GM20431 (cell line): ENCODE measurements around the gene CMYA5.

ENCODE experiments used
- in situ Hi-C: fragments of 300-500 bp; cut with MseI, MboI; formaldehyde crosslinking; loops from one replicate; pipeline ENCODE4 v1.15.0; 2020; ENCODE audit warnings: low sequenced_read_pairs; ENCODE audit not compliant: unreplicated experiment

CMYA5 gene

DNA sequence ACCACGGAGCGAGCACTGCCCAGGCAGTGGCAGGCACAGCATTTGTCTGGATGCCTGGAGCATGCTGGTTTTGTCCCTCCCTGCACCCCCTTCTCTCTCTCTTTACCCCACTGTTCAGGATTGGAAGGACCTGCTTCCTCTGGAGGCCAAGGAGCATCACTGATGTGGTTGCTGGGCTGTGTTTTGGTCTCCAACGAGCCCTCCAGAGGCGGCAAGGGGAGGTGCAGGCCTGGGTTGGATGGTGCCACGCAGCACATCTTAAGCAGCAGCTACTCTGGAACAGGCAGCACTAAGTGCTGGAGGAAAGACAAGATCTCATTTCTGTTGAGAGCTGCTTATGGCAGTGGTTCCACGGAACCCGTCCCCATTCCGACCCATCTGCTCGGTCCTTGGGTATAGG, 139.6 kb downstream of the CMYA5 start:
- in situ Hi-C loops = no loop called here

DNA sequence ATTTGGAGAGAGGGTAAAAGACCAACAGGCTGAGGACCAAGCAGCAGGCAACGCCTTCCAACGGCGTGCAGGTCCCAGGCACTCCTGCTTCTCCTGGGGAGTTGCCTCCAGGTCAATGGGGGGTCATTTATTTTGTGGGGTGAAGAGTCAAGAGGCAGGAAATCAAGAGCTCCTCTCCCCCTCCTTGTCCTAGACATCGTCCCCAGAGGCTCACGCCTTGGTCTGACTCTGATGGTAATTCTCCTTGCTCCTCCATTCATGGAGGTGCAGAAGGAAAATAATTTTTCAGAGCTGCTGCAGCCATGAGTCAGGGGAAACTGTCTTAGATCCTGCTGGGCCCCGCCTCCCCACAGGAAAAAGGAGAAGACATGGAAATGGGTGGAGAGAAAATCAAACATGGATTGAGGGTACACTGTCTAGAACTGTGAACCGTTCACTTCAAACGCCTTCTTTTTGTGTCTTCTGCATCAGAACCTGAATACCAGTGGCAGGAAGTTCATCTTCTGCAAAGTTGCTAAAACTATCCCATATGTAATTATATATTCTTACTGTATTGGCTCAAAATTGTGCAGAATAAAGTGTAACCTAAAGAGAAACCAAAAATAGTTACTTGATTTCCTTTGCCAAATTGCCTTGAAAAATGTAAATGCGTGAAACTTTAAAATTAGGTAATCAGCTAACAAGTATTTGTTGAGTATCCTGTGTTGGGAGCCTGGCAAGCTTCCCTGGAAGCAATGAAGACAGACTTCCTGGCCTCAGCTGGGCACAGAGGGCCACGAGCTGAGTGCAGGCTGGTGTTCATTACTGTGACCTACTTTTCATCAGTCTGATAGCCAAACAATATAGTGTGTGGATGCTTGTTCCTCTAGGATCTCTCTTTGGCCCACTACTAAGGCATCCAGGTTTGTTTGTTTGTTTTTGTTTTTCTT, 142.0 kb downstream of the CMYA5 start:
- in situ Hi-C loops = no loop called here

DNA sequence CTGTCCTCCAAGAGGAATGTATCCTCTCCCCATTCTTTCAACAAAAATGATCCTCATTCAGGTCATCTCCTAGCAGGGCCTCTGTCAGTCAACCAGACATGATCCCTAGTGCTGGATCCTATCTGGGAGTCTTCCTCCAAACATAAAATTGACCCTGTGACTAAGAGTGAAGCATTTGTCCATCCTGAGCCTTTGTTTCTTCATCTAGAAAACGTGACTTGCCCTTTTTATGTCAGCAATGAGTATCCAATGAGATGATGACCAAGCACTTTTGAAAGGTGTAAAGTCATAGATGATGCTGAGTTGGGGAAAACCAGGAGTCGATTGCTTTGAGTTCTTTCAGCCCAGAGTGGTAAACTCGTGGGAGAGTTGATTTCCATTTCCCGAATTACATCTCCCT, 143.3 kb downstream of the CMYA5 start:
- in situ Hi-C loops = no loop called here

DNA sequence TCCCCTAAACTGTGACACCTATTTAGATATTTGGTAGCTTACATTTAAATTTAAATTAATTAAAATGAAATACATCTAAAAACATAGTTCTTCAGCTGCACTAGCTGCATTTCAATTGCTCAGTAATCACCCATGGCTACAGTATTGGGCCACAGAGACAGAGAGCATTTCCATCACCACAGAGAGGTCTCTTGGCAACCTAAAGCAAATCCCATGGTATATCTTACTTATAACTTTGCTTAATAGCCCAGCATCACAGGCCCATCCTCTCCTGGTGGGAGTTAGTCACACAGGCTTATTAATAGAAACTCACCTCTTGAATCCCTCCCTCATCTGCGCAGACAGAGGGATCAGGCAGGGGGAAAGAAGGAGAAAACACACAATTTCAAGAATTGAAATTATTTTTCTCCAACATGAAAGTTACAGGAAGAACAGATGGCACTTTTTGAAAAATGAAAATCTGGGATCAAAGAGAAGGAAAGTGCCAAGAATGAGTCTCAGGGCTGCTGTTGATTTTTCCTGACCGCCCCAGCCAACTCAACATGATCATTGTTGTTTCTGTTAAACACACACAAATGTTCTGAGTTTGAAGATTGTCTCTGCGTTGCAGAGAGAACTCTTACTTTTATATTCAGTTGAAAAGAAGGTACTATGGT, 144.6 kb downstream of the CMYA5 start:
- in situ Hi-C loops = no loop called here

DNA sequence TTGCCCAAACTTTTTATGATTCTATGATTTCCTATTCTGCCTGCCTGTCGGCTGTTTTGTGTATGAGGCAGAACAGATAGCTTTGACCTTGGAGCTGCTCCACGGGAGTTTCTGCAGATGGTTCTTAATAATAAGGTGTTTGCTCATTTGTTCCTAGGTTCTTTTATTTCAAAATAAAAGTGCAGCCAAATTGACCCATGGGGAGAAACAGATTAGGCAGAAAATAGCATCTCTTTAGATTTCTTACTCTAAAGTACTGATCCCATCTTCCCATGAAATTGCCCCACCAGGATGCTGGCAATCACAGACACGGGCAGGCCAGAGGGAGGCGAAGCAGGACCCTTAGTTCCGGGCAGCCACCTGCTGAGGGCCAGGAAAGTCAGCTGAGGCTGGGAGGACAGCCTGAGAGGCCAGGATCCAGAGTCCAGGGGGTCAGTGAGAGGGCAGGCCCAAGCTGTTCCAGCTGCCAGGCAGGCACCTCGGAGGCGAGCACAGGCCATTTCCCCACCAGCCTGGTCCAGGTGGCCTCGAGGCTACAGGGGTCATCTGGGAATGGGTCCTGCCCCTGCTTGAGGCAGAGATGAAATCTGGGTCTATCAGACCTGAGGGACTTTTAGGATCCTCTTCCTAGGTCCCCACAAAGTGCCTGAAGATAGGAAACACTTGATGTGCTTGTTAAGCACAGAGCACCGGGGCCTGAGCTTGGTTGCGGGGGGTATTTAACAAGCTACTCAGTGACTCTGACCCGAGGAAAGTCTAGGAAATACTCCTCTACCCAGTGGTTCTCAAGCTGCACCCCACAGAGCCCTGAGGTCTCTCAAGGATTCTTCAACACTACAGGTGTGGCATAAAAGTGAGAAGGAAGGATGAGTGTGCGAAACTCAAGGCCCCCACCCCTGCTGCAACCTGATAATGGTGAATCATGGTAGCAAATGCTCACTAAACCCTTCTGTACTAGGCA, 145.4 kb downstream of the CMYA5 start:
- in situ Hi-C loops = no loop called here

DNA sequence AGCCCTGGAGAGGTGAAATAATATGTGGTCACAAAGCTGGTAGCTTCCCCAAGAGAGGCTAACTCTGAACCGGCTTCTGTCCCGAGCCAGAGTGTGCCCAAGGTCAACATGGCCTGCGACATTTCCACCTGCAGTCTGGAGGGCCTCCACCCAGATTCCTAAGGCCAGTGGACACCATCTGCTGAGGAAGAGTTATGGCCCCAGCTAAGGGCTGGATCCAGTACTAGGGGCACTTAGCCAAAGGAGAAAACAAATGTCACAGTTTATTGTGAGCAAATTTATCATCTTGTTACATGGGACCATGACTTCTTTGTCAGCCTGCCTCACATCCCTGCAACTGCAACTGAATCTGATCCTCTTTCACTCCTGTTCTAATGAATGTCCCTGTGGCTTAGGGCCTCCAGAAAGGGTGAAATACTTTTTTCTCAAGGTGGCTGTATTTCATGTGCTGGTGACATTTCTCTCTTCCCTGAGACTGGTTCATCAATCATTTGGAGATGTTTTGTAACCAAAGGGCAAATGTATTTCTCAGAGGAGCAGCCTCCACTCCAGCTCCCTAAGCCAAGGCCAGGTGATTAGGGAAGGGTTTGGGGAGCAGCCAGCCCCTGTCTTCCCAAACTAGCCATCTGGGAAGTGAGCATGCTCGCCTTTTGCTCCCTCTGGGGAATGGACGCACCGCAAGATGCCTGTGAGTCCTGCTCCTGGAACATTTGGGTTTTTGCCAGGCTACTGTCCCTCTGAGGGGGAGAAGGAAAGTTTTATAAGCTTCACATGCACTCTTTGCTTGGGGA, 148.3 kb downstream of the CMYA5 start:
- in situ Hi-C loops = no loop called here

DNA sequence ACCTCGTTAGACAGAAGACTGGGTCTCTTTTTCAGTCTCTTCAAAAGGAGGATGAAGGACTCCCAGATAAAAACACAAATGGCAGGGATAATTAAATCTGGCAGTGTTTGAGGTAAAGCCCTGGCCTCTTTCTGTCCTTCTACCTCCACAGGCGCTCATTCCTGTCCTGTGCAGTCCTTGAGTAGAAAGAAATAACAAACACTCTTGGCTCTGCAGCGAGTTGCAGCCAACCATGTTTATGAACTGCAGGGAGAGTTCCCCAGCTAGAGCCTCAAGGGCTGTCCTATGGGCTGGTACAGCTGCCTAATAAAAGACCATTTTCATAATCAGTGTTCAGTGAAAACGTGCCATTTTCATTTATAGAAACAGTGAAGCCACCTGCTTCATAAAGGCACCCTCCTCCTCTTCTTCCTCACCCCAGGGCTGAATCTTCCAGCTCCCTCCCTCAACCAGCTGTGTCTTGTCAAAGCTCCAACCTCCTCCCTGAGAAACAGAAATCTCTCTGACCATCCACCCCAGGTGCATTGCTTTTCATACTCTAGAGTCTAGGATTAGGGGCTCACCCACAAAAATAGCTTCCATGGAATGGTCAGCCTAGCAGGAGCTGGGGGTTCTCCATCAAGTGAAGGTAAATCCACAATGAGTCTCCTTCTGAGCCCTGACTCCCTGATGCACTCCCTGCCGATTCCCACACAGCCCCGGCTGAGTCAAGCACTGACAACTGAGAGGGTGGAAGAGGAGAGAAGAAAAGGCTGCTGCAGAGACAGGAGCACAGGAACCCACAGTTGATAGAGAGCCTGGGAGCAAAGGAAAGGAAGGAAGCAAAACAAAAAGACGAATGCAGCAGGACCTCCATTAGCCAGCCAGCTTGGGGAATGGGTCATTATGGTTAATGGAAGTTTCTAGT, 150.7 kb downstream of the CMYA5 start:
- in situ Hi-C loops = no loop called here

DNA sequence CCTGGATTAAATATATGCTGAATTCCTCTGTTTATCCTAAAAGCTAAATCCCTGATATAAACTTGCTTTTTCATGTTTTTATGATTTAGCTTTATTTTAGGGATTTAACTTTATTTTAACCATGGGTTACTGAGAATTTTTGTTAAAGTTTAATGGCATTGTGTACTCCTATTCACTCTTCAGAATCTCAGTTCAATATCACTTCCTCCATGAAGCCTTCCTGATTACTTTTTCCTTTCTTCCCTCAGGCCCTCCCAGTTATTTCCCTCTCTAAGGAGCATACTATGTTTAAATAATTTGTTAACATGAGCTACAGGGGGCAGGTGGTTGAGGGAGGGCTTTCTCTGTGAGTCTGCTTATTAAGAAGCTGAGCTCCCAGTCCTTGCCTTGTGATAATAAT, 151.5 kb downstream of the CMYA5 start:
- in situ Hi-C loops = no loop called here

DNA sequence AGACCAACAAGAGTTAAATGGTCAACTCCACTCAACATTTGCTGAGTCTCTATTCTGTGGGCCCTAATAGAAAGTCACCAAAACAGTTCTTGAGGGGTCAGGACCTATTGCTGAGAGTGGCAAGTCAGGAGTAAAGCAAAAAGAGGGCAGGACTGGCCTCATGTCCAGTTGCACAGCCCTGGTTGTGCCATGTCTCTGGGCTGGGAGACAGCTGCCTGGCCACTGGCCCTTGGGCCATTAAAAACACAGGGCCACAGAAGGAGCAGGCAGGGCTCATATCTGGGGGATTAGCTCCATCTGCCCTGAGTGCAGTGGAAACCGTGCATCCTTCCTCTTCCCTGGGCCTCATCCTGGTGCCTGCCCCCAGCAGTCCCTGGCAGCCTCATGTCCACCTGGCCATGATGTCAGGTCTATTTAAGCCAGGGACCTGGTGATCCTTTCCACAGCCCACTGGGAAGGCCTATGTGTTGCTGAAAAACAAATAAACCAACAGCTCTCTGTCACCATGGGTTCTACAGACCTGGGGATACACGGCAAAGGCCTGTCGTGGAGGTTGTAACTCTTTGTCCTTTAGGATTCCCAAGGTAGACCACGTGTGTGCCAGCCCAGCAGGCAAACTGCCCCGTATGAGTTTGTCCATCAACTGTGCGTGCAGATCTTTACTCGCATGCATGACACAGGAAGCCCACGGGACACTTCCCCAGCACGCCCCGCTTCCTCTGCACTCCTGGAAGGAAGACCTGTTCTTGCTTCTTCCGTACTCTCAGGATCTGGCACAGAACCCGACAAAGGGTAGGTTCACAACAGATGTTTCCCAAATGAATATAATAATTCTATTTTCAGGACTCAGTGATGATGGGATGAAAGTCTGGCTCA, 152.6 kb downstream of the CMYA5 start:
- in situ Hi-C loops = no loop called here

DNA sequence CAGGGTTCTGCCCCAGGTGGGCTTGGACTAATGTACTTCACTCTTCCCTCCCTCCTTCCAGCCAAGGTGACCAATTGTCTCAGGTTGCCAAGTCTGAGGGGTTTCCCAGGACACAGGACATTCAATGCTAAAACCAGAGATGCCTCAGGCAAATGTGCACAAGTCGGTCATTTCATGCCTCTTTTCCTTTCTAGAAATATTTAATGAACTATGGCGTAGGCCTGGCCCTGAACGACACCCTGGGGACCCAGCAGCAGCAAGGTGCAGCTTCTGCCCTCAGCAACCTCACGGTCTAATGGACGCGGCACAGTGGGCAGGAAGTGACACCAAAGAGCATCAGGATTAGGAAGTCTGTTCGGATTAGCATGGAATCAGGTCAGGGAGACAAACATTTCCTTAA, 153.4 kb downstream of the CMYA5 start:
- in situ Hi-C loops = no loop called here

DNA sequence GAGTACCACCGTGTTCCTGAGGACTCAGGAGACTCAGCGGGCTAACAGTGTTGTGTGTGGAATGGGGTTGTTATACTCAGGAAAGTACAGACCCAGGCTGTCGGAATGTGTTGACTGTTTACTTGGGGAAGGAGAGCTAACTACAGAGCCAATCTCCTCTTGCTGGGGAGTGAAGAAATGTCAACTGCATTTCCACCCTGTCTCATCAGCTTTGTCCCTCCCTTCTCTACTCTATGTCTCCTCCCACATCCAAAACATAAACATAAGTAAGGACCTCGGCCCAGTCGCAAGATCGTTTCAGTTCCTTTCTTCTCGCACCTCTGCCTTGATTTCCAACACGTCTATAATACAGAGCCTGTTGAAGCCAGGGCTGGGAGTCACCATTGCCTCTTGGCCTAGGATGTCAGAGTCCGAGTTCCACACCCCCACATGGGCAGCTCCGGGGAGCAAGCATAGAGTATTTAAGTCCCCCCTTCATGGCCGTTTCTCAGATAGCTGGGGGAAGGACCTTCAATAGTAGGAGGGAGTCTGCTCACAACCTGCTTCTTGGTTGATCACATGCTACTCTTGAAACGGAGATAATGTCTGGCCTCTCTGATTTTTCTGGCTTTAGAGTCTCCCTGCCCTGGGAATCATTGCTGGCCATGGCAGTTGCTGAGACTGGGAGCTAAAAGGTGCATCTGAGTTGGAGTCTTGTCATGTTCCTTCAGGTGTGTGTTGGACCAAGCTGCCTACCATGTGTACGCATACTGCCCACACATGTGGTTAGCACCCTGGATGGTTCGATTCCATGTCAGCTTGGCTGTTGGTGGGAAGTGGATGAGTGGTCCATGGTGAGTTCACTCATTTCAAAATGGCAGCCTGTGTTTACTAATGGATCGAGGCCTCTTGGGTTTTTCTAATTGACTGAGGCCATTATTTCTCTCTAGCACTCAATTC, 154.1 kb downstream of the CMYA5 start:
- in situ Hi-C loops = no loop called here

DNA sequence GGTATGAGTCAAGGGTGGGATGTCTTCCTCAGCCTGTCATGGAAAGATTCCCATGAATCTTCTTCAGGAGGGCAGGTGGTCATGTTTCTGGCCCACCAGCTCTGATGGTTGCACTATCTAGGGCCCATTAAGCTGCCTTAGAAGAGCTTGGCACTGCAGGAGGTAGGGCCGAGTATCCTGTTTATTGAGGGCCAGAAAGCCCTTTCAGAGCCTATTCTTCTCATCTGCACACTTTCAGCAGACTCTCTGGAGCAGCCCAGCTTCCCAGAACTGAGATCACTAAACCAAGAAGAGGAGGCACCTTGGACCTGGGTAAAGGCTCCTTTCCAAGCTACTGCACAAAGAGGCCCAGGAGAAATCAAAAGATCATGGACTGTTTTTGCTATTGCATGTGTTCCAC, 154.9 kb downstream of the CMYA5 start:
- in situ Hi-C loops = no loop called here

DNA sequence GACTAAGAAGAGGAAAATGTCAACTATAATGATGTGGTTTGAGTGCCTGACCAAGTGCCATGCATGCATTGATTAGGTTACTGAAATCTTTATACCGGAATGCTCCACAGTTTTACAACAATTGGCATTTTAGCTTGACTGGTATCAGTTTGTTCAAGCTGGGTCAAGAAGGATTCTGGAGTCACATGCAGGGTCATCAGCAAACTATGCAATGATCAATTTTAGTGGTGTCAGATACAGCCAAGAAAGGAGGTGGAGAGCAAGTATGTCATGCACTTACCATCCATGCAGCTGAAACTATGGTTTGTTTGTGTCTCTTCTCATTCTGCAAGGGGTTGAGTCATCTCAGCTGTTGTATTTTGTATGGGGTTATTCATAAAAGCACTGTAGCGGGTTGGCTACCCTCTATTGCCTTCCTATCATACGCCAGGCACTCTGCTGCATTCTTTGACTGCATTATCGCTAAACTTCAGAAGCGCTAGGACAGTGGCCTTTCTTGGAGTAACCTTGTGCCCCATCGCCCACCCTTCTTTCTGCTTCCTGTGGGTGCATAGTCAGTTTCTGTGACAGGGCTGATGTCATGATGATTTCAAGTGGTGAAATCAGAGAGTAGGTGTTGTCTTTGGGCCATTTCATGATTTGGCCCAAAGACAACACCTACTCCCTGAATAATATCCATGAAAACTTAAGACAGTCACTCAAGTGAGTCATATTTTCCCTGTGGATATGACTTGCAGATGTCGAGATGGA, 156.0 kb downstream of the CMYA5 start:
- in situ Hi-C loops = no loop called here

DNA sequence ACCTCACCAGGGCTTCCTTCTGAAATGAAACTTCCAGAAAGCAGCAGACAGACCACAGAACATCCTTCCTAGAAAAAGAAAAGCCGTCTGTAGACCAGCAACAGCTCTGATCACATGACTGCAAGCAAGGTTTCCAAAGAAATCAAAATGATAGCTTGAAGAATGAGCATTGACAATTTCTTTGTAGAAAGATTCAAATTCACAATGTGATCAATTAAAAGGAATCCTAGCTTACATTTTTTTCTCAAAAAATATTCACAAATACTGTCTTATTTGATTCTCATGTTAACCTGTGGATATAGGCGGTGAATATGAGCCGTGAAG, 156.5 kb downstream of the CMYA5 start:
- in situ Hi-C loops = no loop called here

DNA sequence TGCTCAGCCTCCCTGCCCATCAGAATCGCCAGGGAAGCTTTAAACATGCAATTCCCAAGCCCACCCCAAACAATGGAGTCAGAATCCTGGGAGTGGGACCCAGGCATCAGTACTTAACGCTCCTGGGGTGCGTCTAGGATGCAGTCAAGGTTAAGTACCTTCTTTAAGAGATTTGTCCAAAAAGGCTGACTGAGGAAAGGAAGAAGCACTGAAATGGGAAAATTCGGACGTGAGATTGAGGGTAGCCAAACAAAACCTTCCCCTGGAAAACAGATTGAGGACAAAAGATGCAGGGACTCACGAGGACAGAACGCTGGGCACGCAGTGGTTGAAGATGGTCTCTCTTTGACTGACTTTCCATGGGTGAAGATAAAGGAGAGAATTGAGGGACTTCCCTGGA, 157.9 kb downstream of the CMYA5 start:
- in situ Hi-C loops = no loop called here

DNA sequence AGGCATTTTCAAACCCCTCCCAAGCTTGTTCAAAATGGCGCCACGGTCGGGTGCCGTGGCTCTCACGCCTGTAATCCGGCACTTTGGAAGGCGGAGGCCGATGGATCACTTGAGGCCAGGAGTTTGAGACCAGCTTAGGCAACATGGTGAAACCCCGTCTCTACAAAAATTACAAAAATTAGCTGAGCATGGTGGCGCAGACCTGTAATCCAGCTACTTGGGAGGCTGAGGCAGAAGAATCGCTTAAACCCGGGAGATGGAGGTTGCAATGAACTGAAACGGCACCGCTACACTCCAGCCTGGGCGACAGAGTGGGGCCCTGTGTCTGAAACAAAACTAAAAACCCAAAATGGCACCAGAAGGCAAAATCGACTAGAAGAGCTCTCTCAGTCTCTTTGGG, 159.4 kb downstream of the CMYA5 start:
- in situ Hi-C loops = no loop called here
